Measurements from ENCODE around the gene NDUFB7.

NDUFB7 gene

DNA sequence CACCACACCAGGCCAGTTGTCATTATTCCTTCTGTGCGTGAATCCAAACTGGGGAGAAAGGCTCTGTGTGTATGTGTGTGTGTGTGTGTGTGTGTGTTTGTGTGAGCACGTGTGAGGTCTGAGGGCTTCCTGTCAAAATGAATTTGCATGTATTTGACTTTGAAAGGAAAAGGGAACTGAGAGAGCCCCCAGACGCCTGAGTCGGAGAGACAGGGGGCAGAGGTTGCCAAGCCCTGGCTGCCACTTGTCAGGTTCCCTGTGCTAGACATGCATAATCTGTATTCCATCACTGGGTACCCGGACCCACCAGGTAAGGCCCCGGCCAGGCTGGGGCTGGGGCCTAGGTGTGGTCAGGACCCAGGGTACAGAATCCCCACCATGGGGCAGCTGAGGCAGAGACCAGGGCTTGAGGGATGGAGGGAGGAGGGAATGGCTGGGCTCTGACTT lies 11.1 kb upstream of the NDUFB7 start, which contains the start of gene CLEC17A:
TSS of gene CLEC17A (plus strand) at position 191 of the 447 bp plus-strand sequence. CDS start at position 268, 77 bp downstream.
- in situ Hi-C loops (cut with MboI; ENCODE audit: low sequenced_read_pairs, unreplicated experiment), result no loop called here
- DNase-seq (ENCODE audit: low spot score), result peak; percentile 71
- TF ChIP-seq, protein P1, sequence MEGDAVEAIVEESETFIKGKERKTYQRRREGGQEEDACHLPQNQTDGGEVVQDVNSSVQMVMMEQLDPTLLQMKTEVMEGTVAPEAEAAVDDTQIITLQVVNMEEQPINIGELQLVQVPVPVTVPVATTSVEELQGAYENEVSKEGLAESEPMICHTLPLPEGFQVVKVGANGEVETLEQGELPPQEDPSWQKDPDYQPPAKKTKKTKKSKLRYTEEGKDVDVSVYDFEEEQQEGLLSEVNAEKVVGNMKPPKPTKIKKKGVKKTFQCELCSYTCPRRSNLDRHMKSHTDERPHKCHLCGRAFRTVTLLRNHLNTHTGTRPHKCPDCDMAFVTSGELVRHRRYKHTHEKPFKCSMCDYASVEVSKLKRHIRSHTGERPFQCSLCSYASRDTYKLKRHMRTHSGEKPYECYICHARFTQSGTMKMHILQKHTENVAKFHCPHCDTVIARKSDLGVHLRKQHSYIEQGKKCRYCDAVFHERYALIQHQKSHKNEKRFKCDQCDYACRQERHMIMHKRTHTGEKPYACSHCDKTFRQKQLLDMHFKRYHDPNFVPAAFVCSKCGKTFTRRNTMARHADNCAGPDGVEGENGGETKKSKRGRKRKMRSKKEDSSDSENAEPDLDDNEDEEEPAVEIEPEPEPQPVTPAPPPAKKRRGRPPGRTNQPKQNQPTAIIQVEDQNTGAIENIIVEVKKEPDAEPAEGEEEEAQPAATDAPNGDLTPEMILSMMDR (IDR thresholded peaks at IDR 0.05; ENCODE audit: borderline replicate concordance, control extremely low read depth, extremely low read depth, insufficient read depth, missing control alignments), result no peak

DNA sequence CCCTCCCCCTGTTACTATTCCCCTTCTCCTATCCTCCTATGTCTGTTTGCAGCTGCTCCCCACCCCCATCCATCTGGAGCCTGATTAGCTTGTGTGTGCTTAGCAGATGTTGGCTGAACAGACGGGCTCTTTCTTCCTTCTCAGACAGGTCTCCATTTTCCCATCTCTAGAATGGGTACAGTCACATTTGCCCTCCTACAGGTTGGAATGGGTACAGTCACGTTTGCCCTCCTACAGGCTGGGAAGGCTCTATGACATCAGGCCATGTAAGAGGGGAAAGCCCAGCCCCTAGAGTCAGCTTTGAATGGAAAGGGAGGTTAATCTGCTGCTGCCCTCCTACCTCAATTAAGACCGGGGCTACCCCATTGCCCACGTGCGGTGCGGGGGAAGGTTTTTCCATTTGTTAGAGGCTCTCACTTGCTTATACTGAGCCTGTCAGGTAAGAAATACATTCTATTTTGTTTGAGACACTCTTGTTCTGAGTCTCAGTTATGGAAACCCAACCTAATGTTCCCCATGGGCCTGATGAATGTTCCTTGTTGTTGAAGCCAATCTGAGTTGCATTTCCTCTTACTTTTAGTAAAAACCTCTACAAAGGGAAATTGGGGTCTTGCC lies 8.9 kb upstream of the NDUFB7 start:
- in situ Hi-C loops (cut with MboI; ENCODE audit: low sequenced_read_pairs, unreplicated experiment), result no loop called here
- TF ChIP-seq, protein P1 (IDR thresholded peaks at IDR 0.05; ENCODE audit: borderline replicate concordance, control extremely low read depth, extremely low read depth, insufficient read depth, missing control alignments), result no peak
- DNase-seq (ENCODE audit: low spot score), result peak; percentile 55

DNA sequence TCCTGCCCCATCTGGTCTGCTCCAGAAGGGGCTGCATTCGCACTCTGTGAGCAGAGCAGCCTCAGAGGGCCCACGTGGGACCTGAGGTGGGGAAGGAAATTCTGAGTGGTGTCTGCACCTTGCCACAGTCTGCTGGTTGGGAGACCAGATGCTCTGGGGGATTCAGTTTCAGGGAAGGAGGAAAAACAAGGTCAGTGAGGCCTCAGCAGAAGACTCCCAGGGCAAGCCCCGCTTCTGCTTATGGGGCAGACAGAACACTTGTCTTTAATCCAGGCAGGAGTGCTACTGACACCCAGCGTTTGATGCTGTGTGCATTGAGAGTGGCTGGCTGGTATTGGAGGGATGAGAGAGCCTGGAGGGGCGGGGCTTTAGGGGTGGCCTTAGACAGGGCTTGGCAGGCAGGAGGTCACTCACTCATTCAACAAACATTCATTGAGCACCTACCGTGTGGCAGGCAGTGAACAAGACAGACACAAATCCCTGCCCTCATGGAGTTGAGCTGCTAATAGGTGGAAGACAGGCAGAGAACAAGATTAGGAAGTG lies 6.1 kb upstream of the NDUFB7 start:
- in situ Hi-C loops (cut with MboI; ENCODE audit: low sequenced_read_pairs, unreplicated experiment), result loop anchor here (10.0 kb wide), 1 partner anchor 197 kb away; the partner anchor contains the start of gene ADGRE2
- TF ChIP-seq, protein P1 (IDR thresholded peaks at IDR 0.05; ENCODE audit: borderline replicate concordance, control extremely low read depth, extremely low read depth, insufficient read depth, missing control alignments), result no peak
- DNase-seq (ENCODE audit: low spot score), result no peak

DNA sequence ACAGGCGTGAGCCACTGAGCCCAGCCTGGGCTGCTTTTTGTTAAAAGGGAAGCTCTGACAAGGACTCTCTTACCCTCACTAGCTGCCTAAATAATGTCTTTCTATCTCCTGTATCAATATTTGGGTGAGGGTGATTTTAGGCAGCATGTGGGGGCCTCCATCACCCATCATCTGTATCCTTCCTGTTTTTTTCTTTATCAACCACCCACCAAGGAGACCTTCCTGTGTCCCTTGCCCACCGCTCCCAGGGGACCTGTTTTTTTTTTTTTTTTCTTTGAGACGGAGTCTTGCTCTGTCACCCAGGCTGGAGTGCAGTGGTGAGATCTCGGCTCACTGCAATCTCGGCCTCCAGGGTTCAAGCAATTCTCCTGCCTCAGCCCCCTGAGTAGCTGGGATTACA lies 5.4 kb upstream of the NDUFB7 start:
- no peak for DNase-seq (ENCODE audit: low spot score)
- in situ Hi-C loops (cut with MboI; ENCODE audit: low sequenced_read_pairs, unreplicated experiment), result loop anchor here (10.0 kb wide), 1 partner anchor 198 kb away; the partner anchor contains the start of gene ADGRE2
- TF ChIP-seq, protein P1 (IDR thresholded peaks at IDR 0.05; ENCODE audit: borderline replicate concordance, control extremely low read depth, extremely low read depth, insufficient read depth, missing control alignments), result no peak

DNA sequence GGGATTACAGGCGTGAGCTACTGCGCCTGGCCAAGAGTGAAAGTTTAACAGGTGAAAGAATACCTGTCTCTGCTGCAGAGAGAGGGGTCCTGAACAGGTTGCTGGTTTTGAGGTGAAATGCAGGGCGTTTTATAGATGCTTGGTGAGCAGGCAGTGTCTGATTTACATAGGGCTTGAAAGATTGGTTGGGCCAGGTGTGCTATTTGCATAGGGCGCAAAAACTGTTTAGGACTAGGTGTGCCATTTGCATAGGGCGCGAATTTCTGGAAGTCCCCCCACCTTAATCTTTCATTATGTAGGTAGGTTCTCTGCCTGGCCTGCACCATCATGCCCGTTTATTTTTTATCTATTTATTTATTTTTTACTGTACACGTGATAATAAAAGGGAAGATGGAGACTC lies 4.5 kb upstream of the NDUFB7 start:
- in situ Hi-C loops (cut with MboI; ENCODE audit: low sequenced_read_pairs, unreplicated experiment), result loop anchor here (10.0 kb wide), 1 partner anchor 198 kb away; the partner anchor contains the start of gene ADGRE2
- TF ChIP-seq, protein P1 (IDR thresholded peaks at IDR 0.05; ENCODE audit: borderline replicate concordance, control extremely low read depth, extremely low read depth, insufficient read depth, missing control alignments), result no peak
- no peak for DNase-seq (ENCODE audit: low spot score)

DNA sequence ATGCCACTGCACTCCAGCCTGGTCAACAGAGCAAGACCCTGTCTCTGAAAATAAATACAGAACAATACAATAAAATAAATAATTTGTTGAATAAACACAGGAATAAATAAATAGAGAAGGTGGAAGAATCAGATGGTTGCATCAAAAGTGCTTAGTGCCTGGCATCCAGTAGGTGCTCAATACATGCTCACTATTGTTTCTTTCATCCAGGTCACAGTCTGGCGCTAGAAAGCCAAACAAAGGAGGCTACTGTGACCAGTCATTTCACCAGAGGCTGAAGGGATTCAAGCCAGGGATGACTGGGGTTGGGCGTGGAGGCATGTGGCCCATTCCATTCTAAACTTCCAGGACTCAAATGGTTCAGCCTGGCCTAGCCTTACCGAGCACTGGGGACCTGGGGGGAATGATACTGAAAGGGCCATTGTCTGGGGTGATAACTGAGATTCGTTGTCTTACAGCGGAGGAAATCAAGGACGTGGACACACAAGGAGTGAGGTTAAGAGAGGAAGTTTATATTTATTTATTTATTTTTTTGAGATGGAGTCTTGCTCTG lies 3.6 kb upstream of the NDUFB7 start:
- DNase-seq (ENCODE audit: low spot score), result no peak
- in situ Hi-C loops (cut with MboI; ENCODE audit: low sequenced_read_pairs, unreplicated experiment), result loop anchor here (10.0 kb wide), 1 partner anchor 199 kb away; the partner anchor contains the start of gene ADGRE2
- TF ChIP-seq, protein P1 (IDR thresholded peaks at IDR 0.05; ENCODE audit: borderline replicate concordance, control extremely low read depth, extremely low read depth, insufficient read depth, missing control alignments), result no peak
